ENCODE measurements around the gene MBOAT2. TPM values are rescaled to one million over a fixed set of nuclear protein-coding genes. Genes with fewer than 3 reads are reported as not detected.
A peak's percentile ranks its signal among the peaks of the same experiment; 100 is the strongest.

MBOAT2 gene
- total RNA-seq, 1 experiment from 2014 or later = 65.1 TPM

DNA sequence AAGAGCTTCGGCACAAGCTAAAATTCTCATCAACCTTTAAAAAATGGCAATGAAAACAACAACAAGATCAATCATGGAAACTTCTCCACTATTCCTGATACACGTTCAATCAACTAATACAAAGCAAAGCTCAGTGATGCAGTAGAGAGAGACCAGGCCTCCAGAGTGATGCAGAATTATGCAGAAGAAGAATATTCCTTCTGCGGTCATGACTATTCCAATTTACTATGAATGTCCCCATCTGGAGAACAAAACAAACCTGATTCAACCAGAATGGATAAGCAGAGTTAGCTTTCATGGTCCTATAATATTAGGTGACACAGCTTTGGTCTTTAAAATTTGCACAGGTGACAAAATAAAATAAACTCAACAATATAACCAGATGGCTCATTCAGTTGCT is 12.5 kb upstream of the MBOAT2 start:
- intact Hi-C loops (cut with micrococcal nuclease; ENCODE audit: unreplicated experiment) = no loop called here
- H3K27me3 ChIP-seq (replicated peaks; ENCODE audit: insufficient read depth, low read depth, low read length, poor library complexity) = no peaks in the 10 kb centered on the region
- H3K9me3 ChIP-seq (ENCODE audit: low read depth, low read length, poor library complexity, severe bottlenecking) = no peaks in the 10 kb centered on the region
- CTCF ChIA-PET = no interaction called here
- TF ChIP-seq EZH2 (IDR thresholded peaks at IDR 0.05; ENCODE audit: borderline replicate concordance, low read depth, low read length, poor library complexity, severe bottlenecking) (no peak), CTCF (conservative IDR thresholded peaks at IDR 0.05; ENCODE audit: low read depth, low read length) (no peak)
- H3K27ac ChIP-seq (ENCODE audit: low read depth, low read length, poor library complexity, severe bottlenecking) = no peak overlapping the region
- no peak overlapping the region for H3K4me3 ChIP-seq (ENCODE audit: low read depth, low read length, poor library complexity, severe bottlenecking)
- POLR2A ChIA-PET (ENCODE audit: low non-redundant PET) = no interaction called here
- H3K36me3 ChIP-seq (ENCODE audit: insufficient read depth, low read length, poor library complexity, severe bottlenecking) = no peaks in the 10 kb centered on the region
- peaks cover 10% of the 10 kb centered on the region for H3K4me1 ChIP-seq (ENCODE audit: insufficient read depth, low read length, poor library complexity, severe bottlenecking)
- BruUV-seq (replicated peaks) = no TSS peak
- no peak for DNase-seq (ENCODE audit: low spot score)

DNA sequence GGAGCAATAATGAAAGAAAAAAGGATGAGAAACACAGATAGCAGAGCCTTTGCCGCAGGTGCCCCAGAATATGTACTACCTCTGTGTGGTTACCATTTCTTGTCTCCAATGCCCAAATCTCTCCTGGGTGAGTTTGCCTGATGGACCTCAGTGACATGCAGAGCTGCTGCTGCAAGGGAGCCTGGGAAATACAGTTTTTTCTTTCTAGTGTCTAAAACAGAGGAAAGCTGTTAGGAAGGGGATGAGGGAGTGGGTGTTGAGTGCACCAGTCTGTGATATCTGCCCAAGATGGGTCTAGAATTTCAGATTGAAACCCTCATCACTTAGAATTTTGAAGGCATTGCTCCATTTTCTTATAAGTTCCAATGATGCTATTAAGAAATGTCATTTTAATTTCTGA is 9.9 kb upstream of the MBOAT2 start:
- Histone ChIP-seq H3K4me3 (ENCODE audit: low read depth, low read length, poor library complexity, severe bottlenecking) (no peak overlapping the region), H3K27me3 (replicated peaks; ENCODE audit: insufficient read depth, low read depth, low read length, poor library complexity) (no peaks in the 10 kb centered on the region), H3K9me3 (ENCODE audit: low read depth, low read length, poor library complexity, severe bottlenecking) (no peaks in the 10 kb centered on the region), H3K36me3 (ENCODE audit: insufficient read depth, low read length, poor library complexity, severe bottlenecking) (no peaks in the 10 kb centered on the region), H3K27ac (ENCODE audit: low read depth, low read length, poor library complexity, severe bottlenecking) (no peak overlapping the region), H3K4me1 (ENCODE audit: insufficient read depth, low read length, poor library complexity, severe bottlenecking) (peaks cover 18% of the 10 kb centered on the region)
- intact Hi-C loops (cut with micrococcal nuclease; ENCODE audit: unreplicated experiment) = no loop called here
- no peak for TF ChIP-seq CTCF (conservative IDR thresholded peaks at IDR 0.05; ENCODE audit: low read depth, low read length)
- TF ChIP-seq EZH2 (IDR thresholded peaks at IDR 0.05; ENCODE audit: borderline replicate concordance, low read depth, low read length, poor library complexity, severe bottlenecking) = no peak
- CTCF ChIA-PET = no interaction called here
- POLR2A ChIA-PET (ENCODE audit: low non-redundant PET) = no interaction called here
- DNase-seq (ENCODE audit: low spot score) = no peak
- BruUV-seq (replicated peaks) = no TSS peak

GRCh38 chr2:9010866-9011265 is 7.4 kb upstream of the MBOAT2 start:
- Histone ChIP-seq H3K27me3 (replicated peaks; ENCODE audit: insufficient read depth, low read depth, low read length, poor library complexity) (no peaks in the 10 kb centered on the region), H3K4me1 (ENCODE audit: insufficient read depth, low read length, poor library complexity, severe bottlenecking) (peaks cover 18% of the 10 kb centered on the region), H3K4me3 (ENCODE audit: low read depth, low read length, poor library complexity, severe bottlenecking) (no peak overlapping the region), H3K36me3 (ENCODE audit: insufficient read depth, low read length, poor library complexity, severe bottlenecking) (no peaks in the 10 kb centered on the region), H3K9me3 (ENCODE audit: low read depth, low read length, poor library complexity, severe bottlenecking) (no peaks in the 10 kb centered on the region), H3K27ac (ENCODE audit: low read depth, low read length, poor library complexity, severe bottlenecking) (no peak overlapping the region)
- POLR2A ChIA-PET (ENCODE audit: low non-redundant PET) = no interaction called here
- no TSS peak for BruUV-seq (replicated peaks)
- DNase-seq (ENCODE audit: low spot score) = peak; percentile 83
- CTCF ChIA-PET = no interaction called here
- no peak for TF ChIP-seq EZH2 (IDR thresholded peaks at IDR 0.05; ENCODE audit: borderline replicate concordance, low read depth, low read length, poor library complexity, severe bottlenecking)
- TF ChIP-seq CTCF (conservative IDR thresholded peaks at IDR 0.05; ENCODE audit: low read depth, low read length) = no peak
- intact Hi-C loops (cut with micrococcal nuclease; ENCODE audit: unreplicated experiment) = no loop called here
